HG03521 (cell line): ENCODE data around the gene MX1.
A peak's percentile ranks its signal among the peaks of the same experiment; 100 is the strongest.
"Not testable (repeated sequence)": the region's sequence is repeated elsewhere in the genome, so short reads cannot be mapped to it uniquely, and the experiment has no call there.

ENCODE experiments used
- ATAC-seq: cut with Tn5 transposase; IDR thresholded peaks from one replicate; pipeline ENCODE4 v1.9.1; 2021; ENCODE audit warnings: mild to moderate bottlenecking, moderate library complexity; ENCODE audit not compliant: unreplicated experiment

Gene MX1

DNA sequence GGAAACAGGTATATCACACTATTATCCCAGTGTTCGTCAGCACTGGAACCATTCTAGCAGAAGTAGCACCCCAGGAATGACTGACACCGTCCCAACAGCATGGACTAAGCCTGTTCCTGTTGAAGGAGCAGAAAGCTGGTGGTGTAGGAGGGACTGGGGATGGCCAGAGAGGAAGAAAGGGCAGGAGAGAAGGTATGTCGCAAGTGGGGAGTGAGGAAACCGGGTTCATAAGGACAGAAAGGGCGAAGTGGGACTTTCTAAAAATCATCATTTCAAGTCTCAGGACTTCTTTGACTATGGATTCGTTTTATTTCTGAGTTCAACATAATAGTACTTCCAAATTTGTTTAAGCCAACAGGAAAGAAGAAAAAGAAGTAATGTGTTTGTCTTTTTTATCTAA, 19.7 kb upstream of the MX1 start:
- no peak for ATAC-seq

GRCh38 chr21:41407541-41408460, 18.2 kb upstream of the MX1 start:
- no peak for ATAC-seq

DNA sequence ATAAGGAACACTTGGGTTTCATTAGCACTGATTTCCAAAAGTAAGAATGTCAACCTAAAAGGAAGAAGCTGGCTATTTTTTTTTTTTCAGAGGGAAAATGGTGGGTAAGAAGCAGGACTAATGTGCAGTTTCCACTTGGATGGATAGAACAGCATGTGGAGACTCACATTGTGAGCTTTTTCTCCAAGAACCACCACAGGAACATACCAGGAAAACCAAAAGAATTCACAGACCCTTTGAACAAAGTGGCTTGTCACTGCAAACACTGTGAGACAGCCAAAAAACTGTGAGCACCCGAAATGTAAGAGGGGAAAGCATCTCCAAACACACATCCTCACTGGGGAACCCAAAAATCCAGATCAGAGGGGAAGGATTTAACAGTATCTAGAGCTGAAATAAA, 15.7 kb upstream of the MX1 start:
- ATAC-seq = no peak

- no peak for ATAC-seq
These were observed 15.1 kb upstream of the MX1 start for GRCh38 chr21:41410767-41411448.

GRCh38 chr21:41411449-41412089, 14.5 kb upstream of the MX1 start:
- no peak for ATAC-seq

DNA sequence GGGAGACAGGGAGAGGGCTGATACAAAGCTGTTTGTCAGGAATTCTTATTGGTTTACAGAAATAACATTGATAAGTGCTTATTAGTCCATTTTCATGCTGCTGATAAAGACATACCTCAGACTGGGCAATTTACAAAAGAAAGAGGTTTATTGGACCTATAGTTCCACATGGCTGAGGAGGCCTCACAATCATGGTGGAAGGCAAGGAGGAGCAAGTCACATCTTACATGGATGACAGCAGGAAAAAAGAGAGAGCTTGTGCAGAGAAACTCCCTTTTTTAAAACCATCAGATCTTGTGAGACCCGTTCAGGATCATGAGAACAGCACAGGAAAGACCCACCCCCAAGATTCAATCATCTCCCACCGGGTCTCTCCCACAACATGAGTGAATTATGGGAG, 8.5 kb upstream of the MX1 start:
- not testable (repeated sequence) for ATAC-seq

DNA sequence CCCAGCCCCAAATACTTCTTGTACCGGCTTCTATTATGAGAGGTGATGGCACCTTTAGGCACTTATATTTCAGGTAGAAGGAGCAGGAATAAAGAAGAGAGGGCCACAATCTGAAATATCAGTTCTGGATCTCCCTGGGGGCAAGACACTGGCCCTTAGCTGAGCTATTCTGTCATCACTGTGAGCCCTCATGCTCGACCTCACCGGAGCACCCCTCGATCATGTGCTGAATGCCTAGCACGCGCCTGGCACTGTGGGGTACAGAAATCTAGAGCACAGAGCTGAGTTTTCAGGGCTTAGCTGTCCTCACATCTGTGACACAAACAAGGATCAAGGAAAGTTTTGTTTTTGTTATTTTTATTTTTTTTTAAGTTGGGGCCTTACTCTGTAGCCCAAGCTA, 7.6 kb upstream of the MX1 start:
- ATAC-seq = no peak

DNA sequence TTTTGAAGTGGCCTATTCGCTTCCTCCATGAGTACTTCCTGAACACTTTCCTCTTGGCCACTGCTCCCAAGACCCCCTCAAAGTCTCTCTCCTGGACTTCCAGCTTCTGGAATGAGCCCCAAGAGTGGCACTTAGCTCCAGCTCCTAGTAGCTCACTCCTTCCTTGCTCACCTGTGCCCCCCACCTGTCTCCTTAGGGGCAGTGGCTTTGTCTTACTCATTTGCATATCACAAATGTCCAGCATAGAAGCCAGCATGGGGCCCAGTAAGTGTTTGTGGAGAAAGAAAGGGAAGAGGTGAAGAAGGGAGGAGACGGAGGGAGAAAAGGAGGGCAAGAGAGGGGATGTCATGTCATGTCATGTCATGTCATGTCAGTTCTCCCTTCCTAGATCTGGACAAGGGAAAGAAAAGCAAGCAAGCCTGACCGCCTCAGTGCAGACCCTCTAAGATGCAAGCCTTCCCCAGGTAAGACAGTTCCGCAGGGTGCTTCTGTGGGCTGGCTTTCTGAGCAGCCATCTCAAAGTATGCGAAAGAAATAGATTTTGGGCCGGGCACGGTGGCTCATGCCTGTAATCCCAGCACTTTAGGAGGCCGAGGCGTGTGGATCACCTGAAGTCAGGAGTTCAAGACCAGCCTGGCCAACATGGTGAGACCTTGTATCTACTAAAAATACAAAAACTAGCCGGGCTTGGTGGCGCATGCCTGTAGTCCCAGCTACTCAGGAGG, 6.9 kb upstream of the MX1 start:
- ATAC-seq = no peak

- peak; percentile 70 for ATAC-seq
These were observed 5.8 kb upstream of the MX1 start for GRCh38 chr21:41419921-41420862.

GRCh38 chr21:41420998-41421397, 5.0 kb upstream of the MX1 start:
- ATAC-seq = not testable (repeated sequence)

DNA sequence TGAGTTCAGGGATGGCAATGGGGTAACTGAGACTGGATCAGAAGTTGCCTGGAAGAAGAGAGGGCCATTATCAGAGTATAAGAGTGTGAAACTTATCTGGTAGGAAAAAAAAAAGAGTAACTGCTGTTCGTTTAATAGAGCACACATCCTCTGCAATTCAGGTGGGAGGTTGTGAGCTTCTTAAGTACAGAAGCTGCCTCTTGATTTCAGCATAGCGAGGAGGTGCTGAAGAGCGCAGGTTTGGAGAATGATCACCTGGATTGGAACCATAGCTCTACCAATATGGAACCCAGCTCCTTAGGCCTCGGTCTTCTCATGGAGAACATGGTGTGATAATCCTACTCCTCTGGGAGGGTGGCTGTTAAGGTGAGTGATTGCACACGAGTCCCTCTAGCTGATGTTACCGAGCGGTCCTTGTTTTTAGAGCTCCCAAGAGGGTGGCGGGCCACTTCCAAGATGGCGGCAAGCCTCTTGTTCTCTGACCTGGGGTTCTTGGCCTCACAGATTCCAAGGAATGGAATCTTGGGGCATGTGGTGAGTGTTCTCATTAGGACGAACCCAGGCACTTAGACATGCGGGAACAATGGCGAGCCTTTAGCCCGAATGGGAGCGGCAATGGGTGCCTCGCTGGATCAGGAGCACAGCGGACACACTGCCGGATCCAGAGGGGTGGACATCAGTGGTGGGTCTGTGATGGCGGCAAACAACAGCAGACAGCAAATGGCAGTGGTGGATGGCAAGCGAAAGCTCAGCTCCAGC, 3.3 kb upstream of the MX1 start:
- no peak for ATAC-seq

DNA sequence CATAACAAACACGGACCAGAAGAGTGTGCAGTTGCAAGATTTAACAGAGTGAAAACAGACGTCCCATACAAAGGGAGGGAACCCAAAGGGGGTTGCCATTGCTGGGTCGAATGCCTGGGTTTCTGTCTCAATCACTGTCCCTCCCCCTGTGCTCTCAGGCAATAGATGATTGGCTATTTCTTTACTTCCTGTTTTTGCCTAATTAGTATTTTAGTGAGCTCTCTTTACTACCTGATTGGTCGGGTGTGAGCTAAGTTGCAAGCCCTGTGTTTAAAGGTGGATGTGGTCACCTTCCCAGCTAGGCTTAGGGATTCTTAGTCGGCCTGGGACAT, 2.8 kb upstream of the MX1 start:
- not testable (repeated sequence) for ATAC-seq

DNA sequence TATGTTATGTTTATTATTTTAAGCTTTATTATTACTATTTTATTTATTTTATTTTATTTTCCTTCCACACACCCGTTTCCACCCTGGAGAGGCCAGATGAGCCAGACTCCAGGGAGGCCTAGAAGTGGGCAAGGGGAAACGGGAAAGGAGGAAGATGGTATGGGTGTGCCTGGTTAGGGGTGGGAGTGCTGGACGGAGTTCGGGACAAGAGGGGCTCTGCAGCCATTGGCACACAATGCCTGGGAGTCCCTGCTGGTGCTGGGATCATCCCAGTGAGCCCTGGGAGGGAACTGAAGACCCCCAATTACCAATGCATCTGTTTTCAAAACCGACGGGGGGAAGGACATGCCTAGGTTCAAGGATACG, 468 bp upstream of the MX1 start:
- no peak for ATAC-seq

GRCh38 chr21:41426676-41427404, 801 bp downstream of the MX1 start:
- ATAC-seq = no peak

GRCh38 chr21:41427556-41427955, 1.5 kb downstream of the MX1 start:
- no peak for ATAC-seq

- ATAC-seq = no peak
These were observed 2.3 kb downstream of the MX1 start for GRCh38 chr21:41428311-41428710.

GRCh38 chr21:41428847-41429246, 2.8 kb downstream of the MX1 start:
- no peak for ATAC-seq

GRCh38 chr21:41429305-41429704, 3.3 kb downstream of the MX1 start:
- ATAC-seq = no peak
